ENCODE measurements around the gene ZNF236.

ZNF236 gene

GRCh38 chr18:76821356-76821874 is 942 bp upstream of the ZNF236 start:
- no peak for DNase-seq

- DNase-seq, result peak; percentile 91
Observed at GRCh38 chr18:76821875-76822505, 367 bp upstream of the ZNF236 start.

- no peak for DNase-seq
Observed at GRCh38 chr18:76823161-76823538, 793 bp downstream of the ZNF236 start.

DNA sequence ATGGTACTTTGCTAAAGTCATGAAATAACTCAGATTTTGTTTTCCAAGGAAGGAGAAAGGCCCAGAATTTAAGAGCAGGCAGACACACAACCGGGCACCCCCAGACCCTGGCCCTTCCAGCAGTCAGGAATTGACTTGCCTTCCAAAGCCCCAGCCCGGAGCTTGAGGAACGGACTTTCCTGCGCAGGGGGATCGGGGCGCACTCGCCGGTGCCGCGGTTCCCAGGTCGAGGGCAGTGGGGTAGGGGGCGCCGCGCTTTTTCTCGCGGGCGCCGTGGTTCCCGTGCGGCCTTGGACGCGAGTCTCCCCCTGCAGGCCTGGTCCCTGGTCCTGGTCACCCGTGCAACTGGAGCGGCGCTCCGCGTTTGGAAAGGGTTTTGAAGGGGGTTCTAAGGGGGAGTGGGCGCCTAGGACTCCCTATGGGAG is 1.2 kb downstream of the ZNF236 start:
- peak; percentile 74 for DNase-seq

- peak; percentile 26 for DNase-seq
Observed at GRCh38 chr18:76824145-76824676, 1.9 kb downstream of the ZNF236 start.

DNA sequence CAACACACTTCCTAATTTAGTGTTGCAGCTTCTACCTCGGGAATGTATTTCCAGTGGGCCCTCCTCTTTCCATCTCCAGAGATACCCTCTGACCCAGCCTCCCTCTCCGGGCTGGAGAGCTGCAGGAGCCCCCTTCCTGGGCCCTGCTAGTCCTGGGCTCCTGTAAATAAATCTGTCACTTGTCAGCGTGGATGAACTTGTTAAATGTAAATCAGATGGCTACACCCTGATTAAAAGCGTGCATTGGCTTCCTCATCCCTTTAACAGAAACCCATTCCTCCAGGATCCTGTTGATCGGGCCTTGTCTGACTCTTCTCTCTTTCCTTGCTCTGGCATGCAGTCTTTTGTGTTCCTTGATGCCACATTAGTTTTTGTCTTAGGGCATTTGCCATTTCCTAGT is 2.4 kb downstream of the ZNF236 start:
- DNase-seq, result no peak

- DNase-seq, result no peak
Observed at GRCh38 chr18:76827205-76828200, 5.1 kb downstream of the ZNF236 start.

GRCh38 chr18:76834379-76834778 is 12.0 kb downstream of the ZNF236 start:
- no peak for DNase-seq

DNA sequence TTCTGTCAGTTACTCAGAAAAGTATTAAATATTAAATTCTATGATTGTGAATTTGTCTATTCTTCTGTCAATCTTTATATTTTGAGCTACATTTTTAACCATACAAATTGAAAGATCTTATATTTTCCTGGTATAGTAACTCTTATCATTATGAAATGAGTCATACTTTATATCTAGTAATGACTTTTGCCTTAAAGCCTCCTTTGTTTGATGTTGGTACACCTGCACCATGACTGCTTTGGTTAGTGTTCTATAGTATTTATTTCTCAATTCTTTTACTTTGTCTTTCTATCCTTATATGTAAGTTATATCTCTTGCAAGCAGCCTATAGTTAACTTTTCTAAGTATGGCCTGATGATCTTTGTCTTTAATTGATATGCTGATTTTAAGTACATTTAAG is 13.0 kb downstream of the ZNF236 start:
- no peak for DNase-seq

GRCh38 chr18:76837071-76837470 is 14.7 kb downstream of the ZNF236 start:
- no peak for DNase-seq

- no peak for DNase-seq
Observed at GRCh38 chr18:76838182-76838581, 15.8 kb downstream of the ZNF236 start.

GRCh38 chr18:76839086-76839794 is 16.9 kb downstream of the ZNF236 start:
- no peak for DNase-seq

DNA sequence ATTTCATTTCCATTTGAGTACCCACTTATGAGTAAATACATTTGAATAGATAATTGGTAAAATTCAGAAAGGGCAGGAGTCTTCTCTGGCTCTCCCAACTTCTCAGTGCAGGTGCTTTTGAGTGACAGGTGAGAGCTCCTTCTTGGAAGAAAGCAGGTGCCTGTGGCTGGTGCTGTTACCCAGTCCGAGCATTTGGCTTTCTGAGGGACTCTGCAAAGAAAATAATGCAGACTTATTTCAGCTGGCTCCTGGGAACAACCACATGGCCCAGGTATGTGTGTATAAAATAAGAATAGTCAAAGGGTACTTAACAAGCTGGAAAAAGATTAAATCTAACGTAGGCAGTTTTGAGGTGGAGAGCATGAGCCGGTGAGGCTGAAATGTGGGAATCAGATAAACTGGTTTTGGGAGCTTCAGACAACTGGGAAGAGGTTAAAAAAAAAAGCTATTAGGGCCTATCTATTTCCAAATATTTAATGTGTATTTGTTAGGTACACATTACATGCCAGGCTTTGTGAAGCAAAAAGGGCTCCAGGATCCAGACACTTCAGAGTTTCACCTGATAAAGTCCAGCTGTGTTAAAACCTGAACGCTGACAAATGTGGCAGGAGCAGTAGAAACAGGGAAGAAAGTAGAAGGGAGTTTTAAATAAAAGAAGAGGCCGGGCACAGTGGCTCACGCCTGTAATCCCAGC is 20.6 kb downstream of the ZNF236 start:
- DNase-seq, result no peak

DNA sequence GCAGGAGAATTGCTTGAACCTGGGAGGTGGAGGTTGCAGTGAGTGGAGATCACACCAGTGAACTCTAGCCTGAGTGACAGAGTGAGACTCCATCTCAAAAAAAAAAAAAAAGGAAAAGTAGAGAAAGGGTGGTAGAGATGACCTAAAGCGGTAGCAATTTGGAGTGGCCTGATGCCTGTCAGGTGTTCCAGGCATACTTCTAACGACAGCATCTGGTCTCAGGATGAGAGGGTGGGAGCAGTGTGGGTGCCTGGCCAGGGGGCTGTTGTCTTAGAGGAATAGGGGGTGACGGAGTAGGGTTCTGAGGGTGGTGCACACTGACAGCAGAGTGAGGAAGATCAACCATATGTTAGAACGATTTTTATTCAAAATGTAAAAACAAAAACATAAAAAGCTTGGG is 21.8 kb downstream of the ZNF236 start:
- DNase-seq, result no peak

- no peak for DNase-seq
Observed at GRCh38 chr18:76844742-76845477, 22.6 kb downstream of the ZNF236 start.

- DNase-seq, result no peak
Observed at GRCh38 chr18:76846217-76846616, 23.9 kb downstream of the ZNF236 start.

GRCh38 chr18:76847916-76848315 is 25.6 kb downstream of the ZNF236 start:
- DNase-seq, result no peak

GRCh38 chr18:76850112-76850511 is 27.8 kb downstream of the ZNF236 start:
- no peak for DNase-seq

- no peak for DNase-seq
Observed at GRCh38 chr18:76855594-76855993, 33.2 kb downstream of the ZNF236 start.

GRCh38 chr18:76857476-76857875 is 35.1 kb downstream of the ZNF236 start:
- DNase-seq, result no peak

Measured in right kidney (tissue), 1 donor.